ENCODE measurements around the gene CD8B2. TPM values are rescaled to one million over a fixed set of nuclear protein-coding genes. Genes with fewer than 3 reads are reported as not detected.

CD8B2 gene
- polyA plus RNA-seq, 1 of the 3 experiments (the other 2 are of a cell fraction) = not detected

DNA sequence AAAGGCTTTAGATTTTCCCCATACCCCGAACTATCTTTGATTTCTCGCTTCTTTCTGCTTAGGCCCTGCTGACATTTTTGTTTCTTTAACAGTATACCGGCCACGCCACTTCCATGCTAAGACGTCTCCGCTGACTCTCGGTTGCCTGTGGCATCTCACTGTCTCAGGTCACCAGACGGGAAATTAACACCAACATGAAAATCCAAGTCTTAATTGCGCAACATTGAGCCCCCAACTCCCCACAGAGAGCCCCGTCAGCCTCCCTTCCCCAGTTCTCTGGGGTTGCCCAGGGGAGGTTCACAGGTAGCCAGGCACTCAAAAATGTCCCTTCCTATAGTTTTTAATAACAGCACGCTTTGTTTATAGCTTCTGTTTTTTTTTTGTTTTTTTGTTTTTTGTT, 30.2 kb downstream of the CD8B2 start:
- H4K20me1 ChIP-seq (ENCODE audit: insufficient read depth) = no peaks in the 10 kb centered on the region
- no peaks in the 10 kb centered on the region for H3K9me3 ChIP-seq
- DNase-seq = no peak
- no peak overlapping the region for H3K9ac ChIP-seq
- ChIA-PET POLR2A (no interaction called here), CTCF (interaction anchor here (1.2 kb wide), 1 partner anchor 10 kb away, joined by 3 read pairs; no protein-coding TSS in a partner anchor)
- H3K27ac ChIP-seq (ENCODE audit: low read depth in 2 of 2, low read length in 1 of 2) = no peak overlapping the region
- H3K4me3 ChIP-seq (ENCODE audit: low read depth in 2 of 2, low read length in 1 of 2) = no peak overlapping the region
- no peaks in the 10 kb centered on the region for H3K27me3 ChIP-seq (ENCODE audit: insufficient read depth)
- no peaks in the 10 kb centered on the region for H3K79me2 ChIP-seq (ENCODE audit: insufficient read depth)
- no peaks in the 10 kb centered on the region for H3K4me1 ChIP-seq (ENCODE audit: control insufficient read depth in 1 of 2, insufficient read depth in 2 of 2, low read depth in 1 of 2, low read length in 1 of 2)
- 66% methylated on average over 11 of the region's 11 CpGs for WGBS (ENCODE audit: low lambda C conversion rate)
- no peak overlapping the region for H2AFZ ChIP-seq (ENCODE audit: low read depth)
- H3K4me2 ChIP-seq = no peak overlapping the region
- no peaks in the 10 kb centered on the region for H3K9me2 ChIP-seq
- H3K36me3 ChIP-seq (replicated peaks in 1 of 2; ENCODE audit: control insufficient read depth in 1 of 2, insufficient read depth in 2 of 2, low read length in 1 of 2) = no peaks in the 10 kb centered on the region
- no peaks in the 10 kb centered on the region for H3F3A ChIP-seq (replicated peaks; ENCODE audit: insufficient read depth)
- no peak for TF ChIP-seq ELF1 (IDR thresholded peaks at IDR 0.05)
- no peak for TF ChIP-seq JUND (IDR thresholded peaks at IDR 0.05)
- TF ChIP-seq, protein P1, sequence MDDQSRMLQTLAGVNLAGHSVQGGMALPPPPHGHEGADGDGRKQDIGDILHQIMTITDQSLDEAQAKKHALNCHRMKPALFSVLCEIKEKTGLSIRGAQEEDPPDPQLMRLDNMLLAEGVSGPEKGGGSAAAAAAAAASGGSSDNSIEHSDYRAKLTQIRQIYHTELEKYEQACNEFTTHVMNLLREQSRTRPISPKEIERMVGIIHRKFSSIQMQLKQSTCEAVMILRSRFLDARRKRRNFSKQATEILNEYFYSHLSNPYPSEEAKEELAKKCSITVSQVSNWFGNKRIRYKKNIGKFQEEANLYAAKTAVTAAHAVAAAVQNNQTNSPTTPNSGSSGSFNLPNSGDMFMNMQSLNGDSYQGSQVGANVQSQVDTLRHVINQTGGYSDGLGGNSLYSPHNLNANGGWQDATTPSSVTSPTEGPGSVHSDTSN (IDR thresholded peaks at IDR 0.05) = no peak
- no peak for TF ChIP-seq GATA2 (CRISPR knock-in tag; IDR thresholded peaks at IDR 0.05)
- no peak for TF ChIP-seq NRF1 (IDR thresholded peaks at IDR 0.05; ENCODE audit: low read depth, low read length)
- TF ChIP-seq, protein P2, sequence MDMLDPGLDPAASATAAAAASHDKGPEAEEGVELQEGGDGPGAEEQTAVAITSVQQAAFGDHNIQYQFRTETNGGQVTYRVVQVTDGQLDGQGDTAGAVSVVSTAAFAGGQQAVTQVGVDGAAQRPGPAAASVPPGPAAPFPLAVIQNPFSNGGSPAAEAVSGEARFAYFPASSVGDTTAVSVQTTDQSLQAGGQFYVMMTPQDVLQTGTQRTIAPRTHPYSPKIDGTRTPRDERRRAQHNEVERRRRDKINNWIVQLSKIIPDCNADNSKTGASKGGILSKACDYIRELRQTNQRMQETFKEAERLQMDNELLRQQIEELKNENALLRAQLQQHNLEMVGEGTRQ (IDR thresholded peaks at IDR 0.05; ENCODE audit: borderline replicate concordance, low read depth, low read length) = no peak
- TF ChIP-seq FOSL2 (IDR thresholded peaks at IDR 0.05; ENCODE audit: borderline replicate concordance, low read depth) = no peak
- no peak for TF ChIP-seq TAF1 (IDR thresholded peaks at IDR 0.05; ENCODE audit: borderline replicate concordance, low read depth, low read length)

DNA sequence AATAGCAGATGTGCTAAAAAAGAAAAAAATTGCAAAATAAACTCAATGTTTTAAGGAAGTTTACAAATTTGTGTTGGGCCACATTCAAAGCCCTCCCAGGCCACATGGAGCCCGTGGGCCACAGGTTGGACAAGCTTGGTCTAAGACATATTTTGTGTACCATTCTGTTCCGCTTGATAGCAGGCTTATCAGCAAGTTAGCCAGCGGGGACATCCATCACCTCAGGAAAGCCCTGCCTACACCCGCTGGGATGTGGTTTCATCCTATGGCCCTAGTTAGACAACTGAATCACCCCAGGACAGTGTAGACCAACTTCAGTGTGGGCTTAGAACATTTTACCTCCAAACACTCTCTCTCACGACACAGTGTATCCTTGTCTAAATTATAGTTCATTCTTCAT, 32.6 kb downstream of the CD8B2 start:
- whole genome bisulfite sequencing (ENCODE audit: low lambda C conversion rate) = 43% methylated on average over 5 of the region's 5 CpGs
- H2AFZ ChIP-seq (ENCODE audit: low read depth) = no peak overlapping the region
- CTCF ChIA-PET = no interaction called here

More for the DNA sequence above, 32.6 kb downstream of the CD8B2 start:
- no peaks in the 10 kb centered on the region for H3K4me1 ChIP-seq (ENCODE audit: control insufficient read depth in 1 of 2, insufficient read depth in 2 of 2, low read depth in 1 of 2, low read length in 1 of 2)
- no peaks in the 10 kb centered on the region for H3K9me3 ChIP-seq
- H3K4me3 ChIP-seq (ENCODE audit: low read depth in 2 of 2, low read length in 1 of 2) = no peak overlapping the region
- H3K4me2 ChIP-seq = no peak overlapping the region
- H3F3A ChIP-seq (replicated peaks; ENCODE audit: insufficient read depth) = no peaks in the 10 kb centered on the region
- TF ChIP-seq, protein P3, sequence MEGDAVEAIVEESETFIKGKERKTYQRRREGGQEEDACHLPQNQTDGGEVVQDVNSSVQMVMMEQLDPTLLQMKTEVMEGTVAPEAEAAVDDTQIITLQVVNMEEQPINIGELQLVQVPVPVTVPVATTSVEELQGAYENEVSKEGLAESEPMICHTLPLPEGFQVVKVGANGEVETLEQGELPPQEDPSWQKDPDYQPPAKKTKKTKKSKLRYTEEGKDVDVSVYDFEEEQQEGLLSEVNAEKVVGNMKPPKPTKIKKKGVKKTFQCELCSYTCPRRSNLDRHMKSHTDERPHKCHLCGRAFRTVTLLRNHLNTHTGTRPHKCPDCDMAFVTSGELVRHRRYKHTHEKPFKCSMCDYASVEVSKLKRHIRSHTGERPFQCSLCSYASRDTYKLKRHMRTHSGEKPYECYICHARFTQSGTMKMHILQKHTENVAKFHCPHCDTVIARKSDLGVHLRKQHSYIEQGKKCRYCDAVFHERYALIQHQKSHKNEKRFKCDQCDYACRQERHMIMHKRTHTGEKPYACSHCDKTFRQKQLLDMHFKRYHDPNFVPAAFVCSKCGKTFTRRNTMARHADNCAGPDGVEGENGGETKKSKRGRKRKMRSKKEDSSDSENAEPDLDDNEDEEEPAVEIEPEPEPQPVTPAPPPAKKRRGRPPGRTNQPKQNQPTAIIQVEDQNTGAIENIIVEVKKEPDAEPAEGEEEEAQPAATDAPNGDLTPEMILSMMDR (IDR thresholded peaks at IDR 0.05) = no peak
- TF ChIP-seq RXRA (IDR thresholded peaks at IDR 0.05; ENCODE audit: borderline replicate concordance, low read depth) (no peak), EZH2phosphoT487 (IDR thresholded peaks at IDR 0.05; ENCODE audit: borderline replicate concordance, low read depth) (no peak), NRF1 (IDR thresholded peaks at IDR 0.05; ENCODE audit: low read depth, low read length) (no peak)
- DNase-seq = no peak
- no peak overlapping the region for H3K9ac ChIP-seq
- H3K9me2 ChIP-seq = no peaks in the 10 kb centered on the region
- POLR2A ChIA-PET = no interaction called here
- H3K27me3 ChIP-seq (ENCODE audit: insufficient read depth) = no peaks in the 10 kb centered on the region
- no peaks in the 10 kb centered on the region for H3K36me3 ChIP-seq (replicated peaks in 1 of 2; ENCODE audit: control insufficient read depth in 1 of 2, insufficient read depth in 2 of 2, low read length in 1 of 2)
- H4K20me1 ChIP-seq (ENCODE audit: insufficient read depth) = no peaks in the 10 kb centered on the region
- no peaks in the 10 kb centered on the region for H3K79me2 ChIP-seq (ENCODE audit: insufficient read depth)
- H3K27ac ChIP-seq (ENCODE audit: low read depth in 2 of 2, low read length in 1 of 2) = no peak overlapping the region

All from SK-N-SH (cell line).